ENCODE results near the gene TMEM18.

Gene TMEM18

DNA sequence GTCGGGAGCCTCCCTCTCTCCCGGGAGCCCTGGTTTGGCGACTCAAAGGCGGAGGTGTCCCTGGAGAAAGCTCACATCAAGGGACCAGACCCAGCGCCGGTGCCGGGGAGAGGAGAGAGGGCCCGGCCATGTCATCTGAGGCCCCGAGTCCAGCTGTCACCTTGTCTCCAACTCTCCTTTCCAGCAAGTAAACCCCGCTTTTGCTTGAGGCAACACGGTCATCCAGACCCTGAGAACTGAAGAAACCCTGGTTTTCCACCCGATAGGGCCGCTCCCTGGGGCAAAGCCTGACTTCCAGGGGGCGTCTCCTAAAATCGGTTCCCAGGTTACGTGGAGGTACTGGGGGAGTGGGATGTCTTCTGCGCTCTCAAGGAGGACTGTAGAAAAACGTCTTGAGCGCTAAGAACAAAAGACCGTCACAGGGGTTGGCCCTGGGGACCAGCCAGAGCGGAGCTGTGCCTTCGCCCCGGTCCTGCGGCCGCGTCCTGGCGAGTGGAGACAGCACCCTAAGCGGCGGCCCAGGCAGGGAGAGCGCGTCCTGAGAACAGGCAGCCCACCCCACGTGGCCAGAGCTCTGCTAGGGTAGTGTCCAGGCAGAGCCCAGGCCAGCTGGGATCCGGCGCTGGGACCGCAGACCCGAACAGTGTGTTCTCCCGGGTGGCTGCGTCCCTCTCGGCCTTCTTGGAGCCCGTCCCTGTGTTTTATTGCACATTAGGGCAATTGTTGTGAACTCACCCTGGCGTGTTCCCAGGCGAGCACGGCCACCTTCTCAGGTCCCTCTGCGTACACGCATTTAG, 55.7 kb downstream of the TMEM18 start:
- H3K4me1 Mint-ChIP-seq (ENCODE audit: low read depth), result no peaks in the 10 kb centered on the region
- no peak overlapping the region for H3K4me3 Mint-ChIP-seq
- H3K27ac Mint-ChIP-seq, result no peak overlapping the region
- no peak for DNase-seq
- H3K27me3 Mint-ChIP-seq, result peaks cover 3% of the 10 kb centered on the region
- no peaks in the 10 kb centered on the region for H3K9me3 Mint-ChIP-seq
- no peaks in the 10 kb centered on the region for H3K36me3 Mint-ChIP-seq (ENCODE audit: low read depth)

DNA sequence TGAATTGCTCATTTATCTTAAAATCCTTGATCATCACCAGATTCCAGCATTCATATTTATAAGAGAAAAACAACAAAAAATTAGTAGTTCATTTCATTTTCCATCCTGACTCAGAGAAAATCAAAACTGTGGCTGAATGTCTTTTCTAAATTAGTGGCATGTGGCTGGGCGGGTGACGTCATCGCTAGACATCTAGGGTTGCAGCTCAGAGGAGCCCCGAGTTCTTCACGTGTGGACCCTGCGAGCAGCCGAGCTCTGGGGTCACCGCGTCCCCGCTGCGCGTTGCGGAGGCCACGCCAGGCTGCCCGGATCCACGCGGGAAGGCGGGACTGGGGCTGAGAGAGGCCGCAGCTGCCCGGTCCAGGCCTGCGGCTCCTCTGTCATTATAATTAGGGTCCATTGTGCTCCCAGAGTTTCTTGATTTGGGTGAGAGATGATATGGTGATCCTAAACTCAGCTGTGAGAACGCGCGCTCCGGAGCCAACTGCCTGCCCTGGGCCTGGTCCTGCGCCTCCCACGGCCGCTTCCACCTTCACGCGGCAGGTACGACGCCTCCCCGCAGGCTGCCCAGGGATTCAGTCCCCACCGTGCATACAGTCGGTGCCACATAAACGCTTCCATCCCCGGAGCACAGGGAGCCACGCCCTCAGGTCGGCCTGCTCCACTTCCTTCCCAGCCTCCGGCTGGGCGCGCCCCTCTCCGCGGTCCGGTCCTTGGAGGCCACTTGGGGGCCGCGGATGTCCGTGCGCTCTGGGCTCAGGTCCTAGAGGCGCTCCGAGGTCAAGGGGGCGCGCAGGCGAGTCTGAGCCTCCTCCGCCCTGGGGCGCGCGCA, 56.5 kb downstream of the TMEM18 start:
- Mint-ChIP-seq H3K27me3 (peaks cover 3% of the 10 kb centered on the region), H3K36me3 (ENCODE audit: low read depth) (no peaks in the 10 kb centered on the region), H3K4me1 (ENCODE audit: low read depth) (no peaks in the 10 kb centered on the region), H3K9me3 (no peaks in the 10 kb centered on the region), H3K27ac (no peak overlapping the region), H3K4me3 (no peak overlapping the region)
- DNase-seq, result no peak

GRCh38 chr2:620004-620403, 57.2 kb downstream of the TMEM18 start:
- Mint-ChIP-seq H3K27ac (no peak overlapping the region), H3K9me3 (no peaks in the 10 kb centered on the region), H3K36me3 (ENCODE audit: low read depth) (no peaks in the 10 kb centered on the region), H3K4me3 (no peak overlapping the region), H3K27me3 (peaks cover 3% of the 10 kb centered on the region), H3K4me1 (ENCODE audit: low read depth) (no peaks in the 10 kb centered on the region)
- DNase-seq, result no peak

DNA sequence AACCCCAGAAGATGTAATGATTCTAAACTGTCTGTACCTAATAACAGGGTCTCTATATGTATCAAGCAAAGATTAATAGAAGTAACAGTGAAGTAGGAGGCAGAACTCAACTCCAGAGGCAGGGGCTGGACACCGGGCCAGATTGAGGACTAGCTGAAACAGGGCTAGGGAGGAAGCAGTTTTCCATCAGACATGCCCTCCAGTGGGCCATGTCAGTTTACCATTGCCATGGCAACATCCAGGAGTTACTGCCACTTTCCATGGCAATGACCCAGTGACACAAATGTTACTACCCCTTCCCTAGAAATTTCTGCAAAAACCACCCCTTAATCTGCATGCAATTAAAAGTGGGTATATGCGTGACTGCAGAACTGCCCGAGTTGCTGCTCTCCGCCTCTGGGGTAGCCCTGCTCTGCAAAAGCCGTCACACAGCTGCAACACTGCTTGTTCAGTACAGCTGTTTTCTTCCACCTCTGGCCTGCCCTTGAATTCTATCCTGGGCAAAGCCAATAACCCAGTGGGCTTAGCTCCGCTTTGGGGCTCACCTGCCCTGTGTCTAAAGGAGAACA, 58.7 kb downstream of the TMEM18 start:
- Mint-ChIP-seq H3K9me3 (no peaks in the 10 kb centered on the region), H3K36me3 (ENCODE audit: low read depth) (no peaks in the 10 kb centered on the region), H3K4me3 (no peak overlapping the region), H3K27me3 (peaks cover 3% of the 10 kb centered on the region), H3K4me1 (ENCODE audit: low read depth) (no peaks in the 10 kb centered on the region), H3K27ac (no peak overlapping the region)
- DNase-seq, result no peak

DNA sequence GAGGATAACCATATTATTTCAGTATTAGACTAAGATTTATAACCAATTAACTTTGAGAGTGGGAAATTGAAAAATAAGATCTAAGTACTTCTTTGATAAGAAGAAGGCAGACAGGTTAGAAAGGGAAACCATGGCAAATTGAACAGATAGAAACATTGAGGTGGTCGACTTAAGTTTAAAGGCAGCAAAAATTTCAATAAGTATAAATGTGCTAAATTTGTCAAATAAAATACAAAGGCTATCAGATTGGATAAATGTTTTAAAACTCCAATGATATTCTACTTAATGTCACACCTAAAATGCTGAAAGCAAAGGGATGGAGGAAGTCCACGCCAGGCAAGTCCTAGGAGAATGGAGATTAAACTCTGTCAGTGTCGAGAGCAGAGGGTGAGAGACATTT, 59.2 kb downstream of the TMEM18 start:
- no peak for DNase-seq
- H3K27ac Mint-ChIP-seq, result no peak overlapping the region
- no peaks in the 10 kb centered on the region for H3K4me1 Mint-ChIP-seq (ENCODE audit: low read depth)
- no peak overlapping the region for H3K4me3 Mint-ChIP-seq
- H3K27me3 Mint-ChIP-seq, result peaks cover 3% of the 10 kb centered on the region
- H3K36me3 Mint-ChIP-seq (ENCODE audit: low read depth), result no peaks in the 10 kb centered on the region
- no peaks in the 10 kb centered on the region for H3K9me3 Mint-ChIP-seq
